Frontal cortex (tissue), 4 donors: Measurements from ENCODE around the gene ZNF726. TPM values are rescaled to one million over a fixed set of nuclear protein-coding genes. Genes with fewer than 3 reads are reported as not detected.
"Not testable (repeated sequence)": the region's sequence is repeated elsewhere in the genome, so short reads cannot be mapped to it uniquely, and the experiment has no call there.

Experiments
- DNase-seq, 2 donors: peaks; one replicate each; pipeline ENCODE4 v3.0.0; 2012; ENCODE audit warnings: low spot score in 2 of 2
- FAIRE-seq: peaks from 2 replicates; lab custom pipeline; 2012; peaks lifted over from hg19 to GRCh38; lab: Jason Lieb, UNC
- total RNA-seq: library from RNA; depleted of rRNA; stranded (reverse); fragments of >200 nt; gene quantifications from one replicate; pipeline ENCODE4 v1.2.3, GENCODE V29; 2014
- donor health status: control.
- donor health status: control.
- donor health status: control.

Gene ZNF726
- total RNA-seq, 1 donor from 2014 or later: 9.8 TPM

- no peak for FAIRE-seq
- no peak for DNase-seq
Measured at GRCh38 chr19:23932878-23933277, 18.2 kb downstream of the ZNF726 start.

- not testable (repeated sequence) for FAIRE-seq
Measured at GRCh38 chr19:23937031-23937430, 22.3 kb downstream of the ZNF726 start.

GRCh38 chr19:23943411-23943810 is 28.7 kb downstream of the ZNF726 start:
- FAIRE-seq: no peak
- no peak for DNase-seq

More at GRCh38 chr19:23937031-23937430, 22.3 kb downstream of the ZNF726 start:
- DNase-seq: not testable (repeated sequence)

GRCh38 chr19:23946569-23946968 is 31.9 kb downstream of the ZNF726 start:
- DNase-seq: no peak
- no peak for FAIRE-seq

DNA sequence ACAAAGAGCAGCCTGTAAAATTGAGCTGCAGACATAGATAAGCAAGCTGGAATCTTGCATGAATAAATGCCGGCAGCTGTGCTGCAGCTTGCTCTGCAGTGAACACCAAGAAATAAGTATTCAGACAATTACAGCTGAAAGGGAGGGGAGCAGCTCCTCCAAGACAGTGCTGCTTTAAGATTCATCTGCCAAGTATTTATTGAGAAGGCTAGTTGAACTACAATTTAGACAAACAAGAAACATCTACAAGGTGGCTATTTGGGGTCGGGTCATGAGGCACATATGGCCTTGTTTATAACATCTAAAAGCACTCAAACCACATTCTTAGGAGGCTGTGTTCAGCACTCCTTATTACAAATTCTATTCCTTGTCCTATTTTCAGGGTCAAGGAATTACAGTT is 34.9 kb downstream of the ZNF726 start:
- FAIRE-seq: no peak
- no peak for DNase-seq

DNA sequence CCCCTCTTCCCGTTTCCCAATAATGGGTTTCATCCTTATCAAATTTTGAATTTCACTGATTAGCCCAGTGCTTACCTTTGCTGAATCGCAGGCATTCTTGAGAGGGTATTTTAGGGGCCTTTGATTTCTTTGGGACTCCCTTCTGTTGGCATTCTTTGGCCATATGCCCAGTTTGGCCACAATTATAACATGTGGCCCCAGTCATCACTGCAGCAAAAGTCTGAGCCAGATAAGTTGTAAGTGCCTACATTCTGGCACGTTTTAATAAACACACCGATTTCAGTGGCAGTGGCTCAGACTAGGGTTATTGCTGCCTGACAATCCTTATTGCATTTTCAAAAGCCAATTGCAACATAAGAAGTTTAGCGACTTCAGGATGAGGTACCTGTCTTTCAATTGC is 41.4 kb downstream of the ZNF726 start:
- FAIRE-seq: no peak
- no peak for DNase-seq

- FAIRE-seq (no peak), DNase-seq (no peak)
Measured at GRCh38 chr19:23957660-23958281, 43.1 kb downstream of the ZNF726 start.

- not testable (repeated sequence) for FAIRE-seq, DNase-seq
Measured at GRCh38 chr19:23963396-23963795, 48.7 kb downstream of the ZNF726 start.

DNA sequence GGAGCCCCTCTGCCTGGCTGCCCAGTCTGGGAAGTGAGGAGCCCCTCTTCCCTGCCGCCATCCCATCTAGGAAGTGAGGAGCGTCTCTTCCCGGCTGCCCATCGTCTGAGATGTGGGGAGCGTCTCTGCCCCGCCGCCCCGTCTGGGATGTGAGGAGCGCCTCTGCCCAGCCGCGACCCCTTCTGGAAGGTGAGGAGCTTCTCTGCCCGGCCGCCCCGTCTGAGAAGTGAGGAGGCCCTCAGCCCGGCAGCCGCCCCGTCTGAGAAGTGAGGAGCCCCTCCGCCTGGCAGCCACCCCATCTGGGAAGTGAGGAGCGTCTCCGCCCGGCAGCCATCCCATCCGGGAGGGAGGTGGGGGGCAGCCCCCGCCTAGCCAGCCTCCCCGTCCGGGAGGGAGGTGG is 49.2 kb downstream of the ZNF726 start:
- not testable (repeated sequence) for FAIRE-seq, DNase-seq

- DNase-seq, FAIRE-seq: not testable (repeated sequence)
Measured at GRCh38 chr19:23964334-23964733, 49.6 kb downstream of the ZNF726 start.

GRCh38 chr19:23969630-23970029 is 54.9 kb downstream of the ZNF726 start:
- DNase-seq (no peak), FAIRE-seq (no peak)

DNA sequence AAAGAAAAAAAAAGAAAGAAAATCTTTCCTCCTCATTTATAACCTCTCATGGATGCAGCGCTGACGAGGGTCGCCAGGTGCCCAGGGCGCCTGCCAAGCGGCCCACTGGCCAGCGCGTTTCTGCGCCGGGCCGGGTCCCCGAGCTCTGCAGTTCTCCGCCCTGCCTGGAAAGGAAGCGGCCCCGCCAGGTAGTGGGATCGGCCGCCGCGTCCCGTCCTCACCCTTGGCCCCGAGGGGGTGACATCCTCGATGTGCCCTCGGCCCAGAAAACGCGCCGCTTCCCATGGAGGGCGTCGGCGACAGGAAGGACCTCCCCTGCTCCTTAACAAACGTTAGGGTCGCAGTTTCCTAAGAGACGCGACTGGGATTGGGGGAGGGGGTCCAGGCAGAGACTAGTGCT is 56.9 kb downstream of the ZNF726 start:
- DNase-seq: no peak
- FAIRE-seq: no peak

- no peak for DNase-seq
- no peak for FAIRE-seq
Measured at GRCh38 chr19:23972161-23972560, 57.5 kb downstream of the ZNF726 start.

- FAIRE-seq: no peak
- DNase-seq: no peak
Measured at GRCh38 chr19:23974941-23975340, 60.3 kb downstream of the ZNF726 start.

DNA sequence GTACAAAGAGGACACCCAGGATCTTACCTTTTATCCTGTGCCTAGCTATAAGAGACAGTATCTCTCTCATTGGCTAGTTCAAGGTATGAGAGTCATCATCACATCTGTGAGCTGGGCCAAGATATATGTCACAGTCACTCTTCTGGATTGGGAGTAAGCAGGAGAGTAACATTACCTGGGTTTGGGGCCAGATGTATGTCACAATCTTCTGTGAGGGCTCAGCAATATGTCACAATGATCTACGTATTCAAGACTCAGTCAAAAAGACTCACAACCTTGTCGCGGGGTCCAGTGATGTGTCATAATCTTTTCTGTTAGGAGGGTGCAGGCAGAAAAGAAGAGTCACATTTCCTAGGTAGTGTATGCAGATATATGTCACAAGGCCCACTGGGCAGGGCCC is 61.9 kb downstream of the ZNF726 start:
- not testable (repeated sequence) for FAIRE-seq, DNase-seq

- DNase-seq, FAIRE-seq: not testable (repeated sequence)
Measured at GRCh38 chr19:23977256-23977655, 62.6 kb downstream of the ZNF726 start.

DNA sequence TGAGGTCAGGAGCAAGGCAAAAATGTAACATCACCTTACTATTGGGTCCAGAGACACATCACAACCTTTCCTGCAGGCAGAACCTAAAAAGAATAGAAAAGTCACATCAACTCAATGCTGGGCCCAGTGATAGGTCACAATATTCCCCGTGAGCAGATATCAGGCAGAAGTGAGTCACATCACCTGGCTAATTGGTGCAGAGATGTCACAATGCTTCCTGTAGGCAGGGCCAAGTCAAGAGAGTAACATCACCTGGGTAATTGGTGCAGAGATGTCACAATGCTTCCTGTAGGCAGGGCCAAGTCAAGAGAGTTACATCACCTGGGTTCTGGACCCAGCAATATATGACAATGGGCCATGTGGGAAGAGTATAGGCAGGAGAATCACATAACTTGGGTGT is 63.4 kb downstream of the ZNF726 start:
- DNase-seq (no peak), FAIRE-seq (no peak)

DNA sequence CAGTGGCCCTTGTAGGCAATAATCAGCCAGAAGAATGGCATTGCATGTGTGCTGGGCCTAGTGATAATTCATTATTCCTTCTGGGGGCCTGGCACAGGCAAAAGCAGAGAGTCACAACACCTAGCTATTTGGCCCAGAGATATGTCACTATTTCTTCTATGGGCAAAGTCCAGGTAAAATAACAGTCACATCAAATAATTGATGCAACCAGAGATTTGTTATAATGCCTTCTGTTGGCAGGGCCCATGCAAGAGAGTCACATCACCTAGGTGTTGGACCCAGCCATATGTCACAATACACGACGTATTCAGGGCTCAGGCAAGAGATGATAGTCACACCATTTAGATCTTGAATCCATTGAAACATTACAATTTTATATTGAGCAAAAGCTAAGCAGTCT is 66.1 kb downstream of the ZNF726 start:
- DNase-seq: no peak
- FAIRE-seq: no peak

DNA sequence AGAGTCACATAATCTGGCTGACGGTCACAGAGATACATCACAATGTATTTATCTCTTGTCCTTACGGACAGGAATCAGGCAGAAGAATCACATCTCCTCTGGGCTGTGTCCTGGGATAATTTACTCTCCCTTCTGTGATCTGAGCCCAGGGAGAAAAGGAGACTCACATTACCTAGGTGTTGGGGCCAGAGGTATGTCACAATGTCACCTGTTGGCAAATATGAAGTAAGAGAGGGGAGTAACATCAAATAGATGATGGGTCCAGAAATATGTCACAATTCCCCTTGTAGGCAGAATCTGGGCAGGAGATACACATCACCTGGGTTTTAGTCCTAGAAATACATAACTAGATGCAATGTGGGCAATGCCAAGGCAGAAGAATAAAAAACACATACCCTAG is 67.2 kb downstream of the ZNF726 start:
- no peak for DNase-seq
- no peak for FAIRE-seq

DNA sequence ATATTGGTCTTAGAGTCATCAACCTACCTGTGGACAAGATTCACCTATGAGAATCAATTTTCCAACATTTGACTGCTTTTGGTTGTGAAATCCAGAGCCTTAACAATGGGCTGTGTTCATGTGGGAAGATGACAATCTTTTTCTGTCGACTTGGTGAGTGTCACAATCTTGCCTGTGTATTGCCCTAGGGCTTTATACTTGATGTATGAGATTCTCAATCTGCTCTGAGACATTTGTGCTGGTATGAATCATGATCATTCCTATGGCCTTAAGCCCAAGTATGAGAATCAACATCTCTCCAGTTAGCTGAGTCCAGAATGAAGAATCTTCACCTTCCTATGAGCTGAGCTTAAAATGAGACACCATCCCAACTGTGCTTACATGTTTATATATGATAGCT is 68.7 kb downstream of the ZNF726 start:
- FAIRE-seq (no peak), DNase-seq (no peak)
